Stimulated activated CD8-positive, alpha-beta memory T cell treated with anti-CD3 and anti-CD28 coated beads, Interleukin-7, amount 100 ng/mL, for 1 hour (primary cell): Measurements from ENCODE around the gene DNAH17.

ENCODE experiments used
- DNase-seq, 2 donors: peaks; one replicate each; pipeline ENCODE4 v3.0.0-alpha.2; 2020; ENCODE audit warnings: low read depth in 2 of 2

The DNAH17 gene

GRCh38 chr17:78602246-78602645 lies 25.1 kb upstream of the DNAH17 start:
- no peak for DNase-seq

GRCh38 chr17:78601577-78602190 lies 24.5 kb upstream of the DNAH17 start:
- DNase-seq = no peak

GRCh38 chr17:78600181-78600721 lies 23.1 kb upstream of the DNAH17 start:
- DNase-seq = no peak

DNA sequence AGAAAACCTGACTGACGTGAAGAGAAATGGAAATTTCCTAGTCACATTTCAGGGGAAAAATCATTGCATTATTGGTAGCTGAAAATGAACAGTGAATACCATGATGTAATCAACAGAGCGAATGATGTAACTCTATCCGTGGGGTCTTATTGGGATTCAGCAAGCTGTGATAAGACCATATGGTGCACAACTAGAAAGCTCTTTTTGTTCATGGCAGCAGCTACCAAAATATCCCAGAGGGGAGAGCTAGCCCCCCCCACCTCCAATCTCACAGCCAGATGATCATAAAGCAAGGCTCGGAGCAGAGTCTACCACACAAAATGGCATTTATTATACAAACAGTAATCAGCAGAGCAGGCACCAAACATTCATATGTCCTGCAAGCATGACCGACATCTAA lies 22.2 kb upstream of the DNAH17 start:
- DNase-seq = no peak

DNA sequence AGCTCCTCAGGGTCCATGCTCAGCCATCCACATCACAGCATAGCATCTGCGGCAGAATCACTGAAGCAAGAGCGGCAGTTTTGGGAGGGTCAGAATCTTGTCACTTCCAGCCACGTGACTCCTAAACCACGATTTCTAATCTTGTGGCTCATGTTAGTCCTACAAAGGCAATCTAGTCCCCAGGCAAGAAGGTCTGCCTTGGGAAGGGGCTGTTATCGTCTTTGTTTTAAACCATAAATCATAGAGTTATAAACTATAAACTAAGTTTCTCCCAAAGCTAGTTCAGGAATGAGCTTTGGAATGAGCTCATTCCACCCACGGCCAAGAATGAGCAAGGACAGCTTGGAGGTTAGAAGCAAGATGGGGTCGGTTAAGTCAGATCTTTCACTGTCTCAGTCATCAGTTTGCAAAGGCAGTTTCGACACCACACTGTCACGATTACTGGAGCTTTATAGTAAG lies 20.8 kb upstream of the DNAH17 start:
- no peak for DNase-seq

GRCh38 chr17:78596871-78597764 lies 19.9 kb upstream of the DNAH17 start:
- DNase-seq = no peak

GRCh38 chr17:78595135-78595810 lies 18.1 kb upstream of the DNAH17 start:
- DNase-seq = no peak

GRCh38 chr17:78592991-78593329 lies 15.8 kb upstream of the DNAH17 start:
- DNase-seq = no peak

DNA sequence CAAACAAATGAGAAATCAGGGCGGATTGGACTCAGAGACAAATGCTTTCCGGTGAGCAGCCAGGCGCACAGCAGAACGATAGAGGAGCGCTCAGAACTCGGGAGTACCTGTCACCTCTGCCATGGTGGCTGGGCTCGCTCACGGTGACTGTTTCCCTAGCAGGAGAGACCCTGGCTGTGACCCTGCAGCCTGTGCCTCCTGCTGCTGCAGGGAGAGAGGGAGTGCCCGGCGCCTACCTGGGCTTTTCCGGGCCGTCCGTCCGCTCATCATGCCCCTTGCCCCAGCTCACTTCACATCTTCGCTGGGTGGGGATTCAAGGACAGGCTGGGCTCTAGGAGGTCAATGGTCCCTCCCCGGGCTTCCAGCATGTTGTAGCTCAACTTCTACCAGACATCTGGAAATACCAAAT lies 14.1 kb upstream of the DNAH17 start:
- DNase-seq = no peak

DNA sequence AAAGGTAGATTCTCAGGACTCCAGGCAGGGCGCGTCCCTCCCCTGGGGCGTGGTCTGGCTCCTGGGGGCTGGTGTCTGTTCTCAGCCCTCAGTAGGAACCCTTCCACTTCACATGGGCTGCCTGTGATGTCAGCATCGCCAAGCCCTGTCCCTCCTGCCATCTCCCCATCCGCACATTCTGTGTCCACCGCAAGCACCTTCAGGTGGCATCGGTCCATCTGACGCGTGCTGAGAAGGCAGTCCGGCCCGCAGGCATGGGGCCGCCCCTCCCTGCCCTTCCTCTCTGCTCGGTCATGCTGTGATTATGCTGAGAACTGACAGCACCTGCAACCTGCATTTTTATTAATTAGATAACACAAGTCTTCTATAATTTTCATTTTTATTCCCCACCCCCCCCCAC lies 12.7 kb upstream of the DNAH17 start:
- DNase-seq = no peak

GRCh38 chr17:78589031-78589675 lies 12.0 kb upstream of the DNAH17 start:
- DNase-seq = no peak

GRCh38 chr17:78588258-78589030 lies 11.2 kb upstream of the DNAH17 start:
- no peak for DNase-seq

DNA sequence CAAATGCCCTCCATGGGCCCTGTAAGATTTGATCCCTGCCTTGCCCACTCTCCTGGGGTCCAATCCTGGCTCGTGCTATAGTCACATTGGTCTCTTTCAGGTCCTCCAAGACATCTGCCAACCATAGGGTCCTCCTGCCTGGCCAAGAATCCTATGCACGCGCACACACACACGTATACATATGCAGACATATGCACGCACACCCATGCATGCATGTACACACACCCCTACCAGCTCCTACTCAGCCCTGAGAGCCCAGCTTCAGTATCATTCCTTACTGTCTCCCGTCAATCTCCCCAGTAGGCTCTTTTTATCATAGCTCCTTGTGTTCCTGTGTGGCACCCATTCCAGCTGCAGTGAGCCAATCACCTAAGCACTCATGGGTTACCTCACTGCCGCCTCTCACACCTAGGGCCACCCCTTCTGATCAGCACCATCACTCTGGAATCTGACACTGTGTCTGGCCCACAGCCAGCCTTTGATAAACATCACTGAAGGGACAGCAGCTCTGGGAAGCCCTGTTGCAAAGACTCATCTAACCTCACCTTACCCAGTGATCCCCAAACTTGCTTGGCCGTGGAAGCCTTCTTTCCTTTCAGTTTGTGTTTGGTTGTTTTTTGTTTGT lies 7.9 kb upstream of the DNAH17 start:
- no peak for DNase-seq

- no peak for DNase-seq
Measured at GRCh38 chr17:78583091-78583490, 5.9 kb upstream of the DNAH17 start.

- DNase-seq = no peak
Measured at GRCh38 chr17:78581304-78581703, 4.1 kb upstream of the DNAH17 start.

- no peak for DNase-seq
Measured at GRCh38 chr17:78580277-78580804, 3.1 kb upstream of the DNAH17 start.

GRCh38 chr17:78576389-78577112 lies 645 bp downstream of the DNAH17 start:
- DNase-seq = no peak

- no peak for DNase-seq
Measured at GRCh38 chr17:78575899-78576298, 1.3 kb downstream of the DNAH17 start.

DNA sequence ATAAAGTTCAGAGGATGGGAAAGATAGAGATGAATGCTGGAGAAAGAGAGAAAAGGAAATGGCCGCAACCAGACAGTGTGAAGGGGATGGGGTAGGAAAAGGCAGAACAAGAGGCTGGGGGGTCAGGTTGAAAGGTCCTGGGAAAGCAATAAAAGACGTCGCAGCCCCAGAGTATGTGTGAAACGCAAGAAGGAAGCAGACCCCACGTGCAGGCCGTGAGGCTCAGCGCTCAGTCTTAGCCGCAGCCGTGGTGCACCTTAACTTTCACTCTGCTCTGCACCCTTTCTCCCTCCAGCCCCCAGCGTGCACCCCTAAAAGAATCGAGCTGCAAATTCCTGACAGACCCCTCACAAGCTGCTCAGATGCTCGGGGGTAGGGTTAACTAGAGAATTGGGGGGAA lies 1.9 kb downstream of the DNAH17 start:
- no peak for DNase-seq

- no peak for DNase-seq
Measured at GRCh38 chr17:78573955-78574354, 3.2 kb downstream of the DNAH17 start.
